H7 (cell line): ENCODE results near the gene RPS17. TPM values are rescaled to one million over a fixed set of nuclear protein-coding genes. Genes with fewer than 3 reads are reported as not detected.
A peak's percentile ranks its signal among the peaks of the same experiment; 100 is the strongest.
"Not testable (repeated sequence)": the region's sequence is repeated elsewhere in the genome, so short reads cannot be mapped to it uniquely, and the experiment has no call there.

ENCODE experiments used
- DNase-seq: peaks from one replicate; pipeline ENCODE4 v3.0.0; 2012
- H3K27me3 ChIP-seq: 2 replicates; pipeline ENCODE4 v1.6.0; 2011; ENCODE audit warnings: mild to moderate bottlenecking, low read length; ENCODE audit not compliant: control insufficient read depth, insufficient read depth
- H3K36me3 ChIP-seq: replicated peaks from 2 replicates; pipeline ENCODE4 v1.5.1; 2011; ENCODE audit warnings: low read length; ENCODE audit not compliant: control insufficient read depth, insufficient read depth
- H3K4me3 ChIP-seq: 2 replicates; pipeline ENCODE4 v1.5.1; 2011; ENCODE audit warnings: low read depth, mild to moderate bottlenecking, control low read depth, low read length, moderate library complexity; ENCODE audit not compliant: insufficient read depth
- total RNA-seq: library from RNA; depleted of rRNA; stranded (reverse); fragments of >200 nt; shearing (Covaris generic); gene quantifications from 2 replicates; pipeline ENCODE4 v1.2.3, GENCODE V29; 2014

The RPS17 gene
- total RNA-seq, 1 experiment from 2014 or later, result 2,542 TPM

DNA sequence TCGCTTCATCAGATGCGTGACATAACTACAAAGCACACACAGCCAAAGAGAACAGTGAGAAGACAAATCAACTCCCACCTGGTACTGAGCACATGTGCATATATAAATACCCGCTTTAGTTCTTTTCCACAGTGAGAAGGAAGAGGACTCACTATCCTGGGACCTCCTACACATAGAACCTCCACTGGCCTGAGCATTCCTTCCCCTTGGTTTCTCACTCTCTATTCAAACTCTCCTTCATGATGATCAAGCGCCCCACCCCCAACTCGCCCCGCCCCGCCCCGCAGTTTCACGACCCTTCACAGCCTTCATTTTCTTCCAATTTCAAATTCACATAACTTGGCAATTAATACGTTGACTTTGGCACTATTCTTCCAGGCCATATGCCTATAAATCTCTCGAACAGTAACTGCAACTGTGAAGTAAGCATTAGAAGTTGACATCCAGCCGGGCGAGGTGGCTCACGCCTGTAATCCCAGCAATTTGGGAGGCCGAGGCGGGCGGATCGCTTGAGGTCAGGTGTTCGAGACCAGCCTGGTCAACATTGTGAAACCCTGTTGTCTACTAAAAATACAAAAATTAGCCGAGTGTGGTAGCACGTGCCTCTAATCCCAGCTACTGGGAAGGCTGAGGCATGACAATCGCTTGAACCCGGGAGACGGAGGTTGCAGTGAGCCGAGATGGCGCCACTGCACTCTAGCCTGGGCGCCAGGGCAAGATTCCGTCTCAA lies 1.1 kb downstream of the RPS17 start:
- Histone ChIP-seq H3K36me3 (peaks cover 33% of the 10 kb centered on the region), H3K4me3 (peak overlapping the region; percentile 100)
- DNase-seq, result peak; percentile 62

DNA sequence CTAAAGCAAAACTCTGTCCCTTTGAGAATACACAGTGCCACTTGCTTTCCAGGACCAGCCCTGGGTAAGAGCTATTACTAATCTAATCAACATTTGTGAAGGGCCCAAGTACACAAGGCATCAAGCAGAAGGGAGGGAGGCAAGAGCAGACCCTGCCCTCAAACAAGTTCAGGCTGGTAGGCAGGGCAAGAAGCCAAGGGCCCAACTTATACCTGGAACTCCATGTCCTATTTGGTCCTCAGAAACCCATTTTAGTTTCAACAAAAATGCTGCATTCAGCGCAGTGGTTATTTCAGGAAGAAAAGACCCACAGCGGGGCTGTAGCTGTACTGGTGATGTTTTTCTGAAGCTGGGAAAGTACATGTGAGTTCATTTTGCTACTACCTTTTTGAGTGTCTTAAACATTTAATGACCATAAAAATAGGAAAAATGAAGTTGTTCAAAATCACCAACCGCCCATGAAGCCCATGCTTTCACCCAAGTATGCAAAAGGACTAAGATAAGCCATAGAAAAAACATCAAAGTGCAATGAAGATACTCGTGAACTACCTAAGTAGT lies 2.8 kb downstream of the RPS17 start:
- no peak overlapping the region for H3K4me3 ChIP-seq
- H3K27me3 ChIP-seq, result no peaks in the 10 kb centered on the region
- H3K36me3 ChIP-seq, result peaks cover 33% of the 10 kb centered on the region
- DNase-seq, result no peak

More for the DNA sequence above, 1.1 kb downstream of the RPS17 start:
- H3K27me3 ChIP-seq, result no peaks in the 10 kb centered on the region

GRCh38 chr15:82536409-82537350 lies 3.6 kb downstream of the RPS17 start:
- H3K27me3 ChIP-seq, result no peaks in the 10 kb centered on the region
- H3K36me3 ChIP-seq, result peaks cover 33% of the 10 kb centered on the region
- no peak overlapping the region for H3K4me3 ChIP-seq
- no peak for DNase-seq

GRCh38 chr15:82535566-82536408 lies 4.5 kb downstream of the RPS17 start:
- DNase-seq, result no peak
- Histone ChIP-seq H3K4me3 (no peak overlapping the region), H3K27me3 (no peaks in the 10 kb centered on the region), H3K36me3 (peaks cover 33% of the 10 kb centered on the region)

DNA sequence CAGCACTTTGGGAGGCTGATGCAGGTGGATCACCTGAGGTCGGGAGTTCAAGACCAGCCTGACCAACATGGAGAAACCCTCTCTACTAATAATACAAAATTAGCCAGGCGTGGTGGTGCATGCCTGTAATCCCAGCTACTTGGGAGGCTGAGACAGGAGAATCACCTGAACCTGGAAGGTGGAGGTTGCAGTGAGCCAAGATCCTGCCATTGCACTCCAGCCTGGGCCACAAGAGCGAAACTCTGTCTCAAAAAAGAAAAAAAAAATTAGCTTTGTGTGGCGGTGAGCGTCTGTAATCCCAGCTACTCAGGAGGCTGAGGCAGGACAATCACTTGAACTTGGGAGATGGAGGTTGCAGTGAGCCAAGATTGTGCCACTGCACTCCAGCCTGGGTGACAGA lies 5.1 kb downstream of the RPS17 start:
- H3K36me3 ChIP-seq, result peaks cover 33% of the 10 kb centered on the region
- not testable (repeated sequence) for H3K4me3 ChIP-seq, H3K27me3 ChIP-seq, DNase-seq

DNA sequence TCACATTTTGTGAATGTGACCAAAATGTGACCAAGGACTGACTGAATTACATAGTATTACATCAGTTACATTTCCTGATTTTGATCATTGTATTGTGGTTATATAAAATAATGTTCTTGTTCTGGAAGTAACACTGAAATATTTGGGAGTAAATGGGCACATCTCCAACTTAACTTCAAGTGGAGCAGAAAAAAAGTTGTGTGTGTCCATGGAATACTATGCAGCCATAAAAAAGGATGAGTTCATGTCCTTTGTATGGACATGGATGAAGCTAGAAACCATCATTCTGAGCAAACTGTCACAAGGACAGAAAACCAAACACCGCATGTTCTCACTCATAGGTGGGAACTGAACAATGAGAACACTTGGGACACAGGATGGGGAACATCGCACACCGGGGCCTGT lies 5.8 kb downstream of the RPS17 start:
- not testable (repeated sequence) for H3K4me3 ChIP-seq, H3K27me3 ChIP-seq, DNase-seq
- peaks cover 32% of the 10 kb centered on the region for H3K36me3 ChIP-seq

GRCh38 chr15:82533801-82534200 lies 6.5 kb downstream of the RPS17 start:
- Histone ChIP-seq H3K4me3 (no peak overlapping the region), H3K36me3 (peaks cover 30% of the 10 kb centered on the region), H3K27me3 (no peaks in the 10 kb centered on the region)
- DNase-seq, result no peak

- Histone ChIP-seq H3K27me3 (no peaks in the 10 kb centered on the region), H3K36me3 (peaks cover 22% of the 10 kb centered on the region), H3K4me3 (no peak overlapping the region)
- no peak for DNase-seq
Observed at GRCh38 chr15:82532991-82533481, 7.2 kb downstream of the RPS17 start.

GRCh38 chr15:82532383-82532990 lies 7.8 kb downstream of the RPS17 start:
- peak; percentile 4 for DNase-seq
- H3K36me3 ChIP-seq, result peaks cover 17% of the 10 kb centered on the region
- H3K27me3 ChIP-seq, result no peaks in the 10 kb centered on the region
- H3K4me3 ChIP-seq, result no peak overlapping the region

DNA sequence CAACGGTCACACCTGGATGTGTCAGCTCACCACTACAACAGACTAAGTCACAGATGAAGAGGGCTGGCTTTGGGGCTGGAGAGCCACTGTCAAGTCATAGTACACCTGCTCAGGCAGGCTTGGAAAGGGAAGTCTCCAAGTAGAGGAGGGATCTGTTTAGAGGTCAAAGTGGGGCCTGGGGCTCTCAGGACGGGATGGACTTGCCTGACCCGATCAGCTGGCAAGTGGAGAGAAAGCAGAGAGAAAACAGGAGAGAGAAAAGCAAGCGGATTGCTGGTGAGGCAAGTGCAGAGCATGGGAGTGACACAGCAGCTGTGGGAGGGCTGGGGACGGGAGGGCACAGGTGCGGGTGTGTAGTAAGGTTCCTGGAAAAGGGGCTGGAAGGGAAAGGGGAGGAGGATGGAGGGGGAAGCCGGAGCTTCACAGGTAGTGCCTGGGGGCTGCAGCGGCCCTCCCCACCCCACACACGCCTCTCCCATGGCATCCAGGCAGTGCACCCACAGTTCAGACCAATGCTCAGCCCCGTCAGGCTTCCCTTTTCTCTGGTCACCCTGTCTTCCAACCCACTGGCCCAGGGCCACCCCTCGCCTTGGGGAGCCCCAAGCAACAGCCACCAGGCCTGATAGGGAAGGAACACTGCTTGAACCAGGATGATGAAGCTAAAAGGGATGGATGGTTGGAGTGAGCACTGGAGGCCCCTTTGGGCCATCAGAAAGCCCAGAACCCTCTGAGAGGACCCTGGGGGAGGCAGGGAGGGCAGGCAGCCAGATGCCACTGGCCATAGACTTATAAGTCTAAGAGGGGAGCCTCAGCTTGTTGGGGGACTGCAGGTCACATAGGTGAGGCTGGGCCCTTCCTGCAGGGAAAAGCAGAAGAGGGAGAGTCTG lies 8.5 kb downstream of the RPS17 start:
- Histone ChIP-seq H3K36me3 (peaks cover 10% of the 10 kb centered on the region), H3K27me3 (no peaks in the 10 kb centered on the region), H3K4me3 (no peak overlapping the region)
- DNase-seq, result peak; percentile 13

- H3K36me3 ChIP-seq, result peaks cover under 1% of the 10 kb centered on the region
- DNase-seq, result peak; percentile 36
- no peaks in the 10 kb centered on the region for H3K27me3 ChIP-seq
- peak overlapping the region; percentile 8 for H3K4me3 ChIP-seq
Observed at GRCh38 chr15:82530606-82531379, 9.5 kb downstream of the RPS17 start.

DNA sequence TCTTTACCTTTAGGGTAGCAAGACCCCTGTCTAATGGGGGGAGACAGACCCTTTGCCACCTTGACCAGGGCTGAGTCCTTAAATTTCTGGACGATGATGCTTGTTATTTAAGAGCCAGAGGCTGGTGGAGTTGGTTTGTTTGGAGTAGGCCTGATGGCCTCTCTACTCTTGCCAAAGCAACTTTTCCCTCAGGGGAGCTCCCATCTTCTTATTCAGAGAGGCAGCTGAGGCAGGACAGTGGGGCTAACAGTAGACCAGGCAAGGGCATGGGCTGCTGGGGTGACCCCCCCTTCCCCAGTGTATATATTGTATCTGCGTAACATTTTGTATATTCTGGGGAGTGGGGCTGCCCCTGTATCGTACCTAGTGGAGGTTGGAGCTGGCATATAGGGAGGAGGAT lies 10.3 kb downstream of the RPS17 start:
- no peak overlapping the region for H3K4me3 ChIP-seq
- H3K36me3 ChIP-seq, result no peaks in the 10 kb centered on the region; the same call in 1 of the 2 replicates
- DNase-seq, result peak; percentile 0
- no peaks in the 10 kb centered on the region for H3K27me3 ChIP-seq
